ENCODE measurements around the gene CSTB.
"Not testable (repeated sequence)": the region's sequence is repeated elsewhere in the genome, so short reads cannot be mapped to it uniquely, and the experiment has no call there.

CSTB gene

DNA sequence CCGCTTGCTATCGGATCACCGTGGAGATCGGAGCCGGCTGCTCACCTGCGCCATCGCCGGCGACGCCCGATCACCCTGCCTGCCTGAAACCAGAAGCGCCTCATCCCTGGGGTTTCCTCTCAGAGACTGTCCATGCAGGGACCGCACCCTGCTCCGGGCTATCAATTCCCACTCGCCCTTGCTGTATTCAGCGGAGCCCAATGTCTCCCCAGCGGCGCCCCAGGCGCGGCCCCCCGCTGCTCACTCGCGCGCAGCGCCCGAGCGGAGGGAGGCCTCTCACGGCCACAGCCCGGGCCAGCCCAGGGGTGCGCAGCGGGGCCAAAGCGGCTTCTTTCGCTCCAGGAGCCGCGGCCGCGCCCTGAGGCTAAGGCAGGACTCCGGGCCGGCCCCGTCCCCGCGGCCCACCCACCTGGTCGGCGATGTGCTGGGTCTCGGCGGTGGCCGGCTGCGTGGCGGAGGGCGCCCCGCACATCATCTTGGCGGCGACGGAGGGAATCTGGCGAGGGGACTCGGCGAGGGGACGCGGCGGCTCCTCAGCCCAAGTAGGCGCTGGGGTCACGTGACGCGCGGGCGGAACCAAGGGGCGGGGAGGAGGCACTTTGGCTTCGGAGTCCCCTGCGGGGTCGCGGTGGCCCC is at the start of gene CSTB:
Gene CSTB, minus strand, starts transcription at position 514 of the 636 bp plus-strand sequence. Its CDS starts 39 bp downstream, at position 475.
- Mint-ChIP-seq H3K27me3 (ENCODE audit: low read depth, poor library complexity) (peaks cover 14% of the 10 kb centered on the region), H3K4me1 (peaks cover 50% of the 10 kb centered on the region), H3K9me3 (no peaks in the 10 kb centered on the region), H3K36me3 (ENCODE audit: low read depth) (peaks cover 19% of the 10 kb centered on the region), H3K27ac (no peak within 1 kb of the TSS), H3K4me3 (peak within 1 kb of the TSS; percentile 89)
- TF ChIP-seq, protein P1, sequence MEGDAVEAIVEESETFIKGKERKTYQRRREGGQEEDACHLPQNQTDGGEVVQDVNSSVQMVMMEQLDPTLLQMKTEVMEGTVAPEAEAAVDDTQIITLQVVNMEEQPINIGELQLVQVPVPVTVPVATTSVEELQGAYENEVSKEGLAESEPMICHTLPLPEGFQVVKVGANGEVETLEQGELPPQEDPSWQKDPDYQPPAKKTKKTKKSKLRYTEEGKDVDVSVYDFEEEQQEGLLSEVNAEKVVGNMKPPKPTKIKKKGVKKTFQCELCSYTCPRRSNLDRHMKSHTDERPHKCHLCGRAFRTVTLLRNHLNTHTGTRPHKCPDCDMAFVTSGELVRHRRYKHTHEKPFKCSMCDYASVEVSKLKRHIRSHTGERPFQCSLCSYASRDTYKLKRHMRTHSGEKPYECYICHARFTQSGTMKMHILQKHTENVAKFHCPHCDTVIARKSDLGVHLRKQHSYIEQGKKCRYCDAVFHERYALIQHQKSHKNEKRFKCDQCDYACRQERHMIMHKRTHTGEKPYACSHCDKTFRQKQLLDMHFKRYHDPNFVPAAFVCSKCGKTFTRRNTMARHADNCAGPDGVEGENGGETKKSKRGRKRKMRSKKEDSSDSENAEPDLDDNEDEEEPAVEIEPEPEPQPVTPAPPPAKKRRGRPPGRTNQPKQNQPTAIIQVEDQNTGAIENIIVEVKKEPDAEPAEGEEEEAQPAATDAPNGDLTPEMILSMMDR (IDR thresholded peaks at IDR 0.05), result no peak
- peak; percentile 93 for DNase-seq

- no peak overlapping the region for H3K4me3 Mint-ChIP-seq
- H3K27ac Mint-ChIP-seq, result no peak overlapping the region
- DNase-seq, result no peak
- peaks cover 8% of the 10 kb centered on the region for H3K36me3 Mint-ChIP-seq (ENCODE audit: low read depth)
- TF ChIP-seq, protein P1 (IDR thresholded peaks at IDR 0.05), result no peak
- peaks cover 20% of the 10 kb centered on the region for H3K4me1 Mint-ChIP-seq
- H3K27me3 Mint-ChIP-seq (ENCODE audit: low read depth, poor library complexity), result peaks cover 6% of the 10 kb centered on the region
- peaks cover 28% of the 10 kb centered on the region for H3K9me3 Mint-ChIP-seq
Observed at GRCh38 chr21:43825242-43825935, 49.3 kb upstream of the CSTB start.

GRCh38 chr21:43824333-43825241 is 48.5 kb upstream of the CSTB start:
- TF ChIP-seq, protein P1 (IDR thresholded peaks at IDR 0.05), result no peak
- Mint-ChIP-seq H3K27ac (no peak overlapping the region), H3K4me3 (no peak overlapping the region), H3K27me3 (ENCODE audit: low read depth, poor library complexity) (no peaks in the 10 kb centered on the region), H3K36me3 (ENCODE audit: low read depth) (peaks cover 16% of the 10 kb centered on the region), H3K4me1 (peaks cover 20% of the 10 kb centered on the region), H3K9me3 (peaks cover 35% of the 10 kb centered on the region)
- no peak for DNase-seq

GRCh38 chr21:43822741-43823140 is 46.6 kb upstream of the CSTB start:
- Mint-ChIP-seq H3K9me3 (peaks cover 42% of the 10 kb centered on the region), H3K4me1 (peaks cover 20% of the 10 kb centered on the region), H3K36me3 (ENCODE audit: low read depth) (peaks cover 27% of the 10 kb centered on the region)
- H3K27me3 Mint-ChIP-seq (ENCODE audit: low read depth, poor library complexity); H3K27ac Mint-ChIP-seq; DNase-seq; H3K4me3 Mint-ChIP-seq: not testable (repeated sequence)

DNA sequence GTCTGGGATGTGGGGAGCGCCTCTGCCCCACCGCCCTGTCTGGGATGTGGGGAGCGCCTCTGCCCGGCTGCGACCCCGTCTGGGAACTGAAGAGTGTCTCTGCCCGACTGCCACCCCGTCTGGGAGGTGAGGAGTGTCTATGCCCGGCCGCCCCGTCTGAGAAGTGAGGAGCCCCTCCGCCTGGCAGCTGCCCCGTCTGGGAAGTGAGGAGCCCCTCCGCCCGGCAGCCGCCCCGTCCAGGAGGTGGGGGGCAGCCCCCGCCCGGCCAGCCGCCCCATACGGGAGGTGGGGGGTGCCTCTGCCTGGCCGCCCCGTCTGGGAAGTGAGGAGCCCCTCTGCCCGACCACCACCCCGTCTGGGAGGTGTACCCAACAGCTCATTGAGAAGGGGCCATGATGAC is 46.1 kb upstream of the CSTB start:
- H3K9me3 Mint-ChIP-seq, result peaks cover 42% of the 10 kb centered on the region
- not testable (repeated sequence) for DNase-seq; H3K4me3 Mint-ChIP-seq; H3K27ac Mint-ChIP-seq; H3K27me3 Mint-ChIP-seq (ENCODE audit: low read depth, poor library complexity)
- H3K4me1 Mint-ChIP-seq, result peaks cover 19% of the 10 kb centered on the region
- H3K36me3 Mint-ChIP-seq (ENCODE audit: low read depth), result peaks cover 27% of the 10 kb centered on the region

GRCh38 chr21:43820466-43820865 is 44.4 kb upstream of the CSTB start:
- Mint-ChIP-seq H3K4me1 (peaks cover 11% of the 10 kb centered on the region), H3K9me3 (peaks cover 42% of the 10 kb centered on the region), H3K4me3 (no peak overlapping the region), H3K27me3 (ENCODE audit: low read depth, poor library complexity) (peaks cover 7% of the 10 kb centered on the region), H3K27ac (peak overlapping the region; percentile 29), H3K36me3 (ENCODE audit: low read depth) (peaks cover 27% of the 10 kb centered on the region)
- TF ChIP-seq, protein P1 (IDR thresholded peaks at IDR 0.05), result no peak
- no peak for DNase-seq
